Measurements from ENCODE around the gene IFITM1.

DNA sequence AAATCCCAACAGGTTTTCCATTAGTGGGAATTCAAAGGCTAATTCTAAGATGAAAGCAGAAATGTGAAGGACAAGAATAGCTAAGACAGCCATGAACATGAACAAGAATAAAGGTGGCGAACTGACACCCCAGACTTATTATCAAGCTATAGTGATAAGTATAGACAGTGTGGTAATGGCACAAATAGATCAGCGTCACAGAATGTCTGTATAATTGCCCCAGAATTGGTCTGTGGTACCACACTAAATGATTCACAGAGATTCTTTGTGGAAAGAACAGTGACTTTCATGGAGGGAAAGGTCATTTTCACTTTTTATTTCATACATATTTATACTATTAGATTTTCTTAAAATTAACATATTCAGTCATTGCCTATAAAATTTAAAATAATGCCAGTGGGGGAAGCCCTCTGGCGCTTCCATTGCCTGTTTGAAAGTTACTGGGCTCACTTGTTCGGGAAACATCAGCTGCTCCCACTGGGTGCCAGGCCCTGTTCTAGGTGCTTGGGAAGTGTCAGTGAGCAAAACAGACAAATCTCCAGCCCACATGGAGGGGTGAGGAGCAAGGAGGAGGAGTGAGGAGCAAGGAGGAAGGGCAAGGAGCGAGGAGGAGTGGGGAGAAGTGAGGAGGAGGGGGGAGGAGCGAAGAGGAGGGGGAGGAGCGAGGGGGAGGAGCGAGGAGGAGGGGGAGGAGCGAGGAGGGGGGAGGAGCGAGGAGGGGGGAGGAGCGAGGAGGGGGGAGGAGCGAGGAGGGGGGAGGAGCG is 47.0 kb upstream of the IFITM1 start:
- TF ChIP-seq, protein P1, sequence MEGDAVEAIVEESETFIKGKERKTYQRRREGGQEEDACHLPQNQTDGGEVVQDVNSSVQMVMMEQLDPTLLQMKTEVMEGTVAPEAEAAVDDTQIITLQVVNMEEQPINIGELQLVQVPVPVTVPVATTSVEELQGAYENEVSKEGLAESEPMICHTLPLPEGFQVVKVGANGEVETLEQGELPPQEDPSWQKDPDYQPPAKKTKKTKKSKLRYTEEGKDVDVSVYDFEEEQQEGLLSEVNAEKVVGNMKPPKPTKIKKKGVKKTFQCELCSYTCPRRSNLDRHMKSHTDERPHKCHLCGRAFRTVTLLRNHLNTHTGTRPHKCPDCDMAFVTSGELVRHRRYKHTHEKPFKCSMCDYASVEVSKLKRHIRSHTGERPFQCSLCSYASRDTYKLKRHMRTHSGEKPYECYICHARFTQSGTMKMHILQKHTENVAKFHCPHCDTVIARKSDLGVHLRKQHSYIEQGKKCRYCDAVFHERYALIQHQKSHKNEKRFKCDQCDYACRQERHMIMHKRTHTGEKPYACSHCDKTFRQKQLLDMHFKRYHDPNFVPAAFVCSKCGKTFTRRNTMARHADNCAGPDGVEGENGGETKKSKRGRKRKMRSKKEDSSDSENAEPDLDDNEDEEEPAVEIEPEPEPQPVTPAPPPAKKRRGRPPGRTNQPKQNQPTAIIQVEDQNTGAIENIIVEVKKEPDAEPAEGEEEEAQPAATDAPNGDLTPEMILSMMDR (IDR thresholded peaks at IDR 0.05; ENCODE audit: insufficient read depth, low read depth, low read length): no peak
- no peak for TF ChIP-seq EZH2 (IDR thresholded peaks at IDR 0.05; ENCODE audit: insufficient read depth, low read length)
